Measurements from ENCODE around the gene LMNA.

GRCh38 chr1:156082309-156083091, 32.0 kb upstream of the LMNA start, which contains the start of gene MEX3A:
- no peak for TF ChIP-seq CTCF (IDR thresholded peaks at IDR 0.05)
- TF ChIP-seq POLR2A (IDR thresholded peaks at IDR 0.05): no peak

Data from right lobe of liver (tissue), 4 donors.